ENCODE measurements around the gene P2RX6. TPM values are rescaled to one million over a fixed set of nuclear protein-coding genes. Genes with fewer than 3 reads are reported as not detected.

Gene P2RX6
- polyA plus RNA-seq, 1 experiment: 2.0 TPM

DNA sequence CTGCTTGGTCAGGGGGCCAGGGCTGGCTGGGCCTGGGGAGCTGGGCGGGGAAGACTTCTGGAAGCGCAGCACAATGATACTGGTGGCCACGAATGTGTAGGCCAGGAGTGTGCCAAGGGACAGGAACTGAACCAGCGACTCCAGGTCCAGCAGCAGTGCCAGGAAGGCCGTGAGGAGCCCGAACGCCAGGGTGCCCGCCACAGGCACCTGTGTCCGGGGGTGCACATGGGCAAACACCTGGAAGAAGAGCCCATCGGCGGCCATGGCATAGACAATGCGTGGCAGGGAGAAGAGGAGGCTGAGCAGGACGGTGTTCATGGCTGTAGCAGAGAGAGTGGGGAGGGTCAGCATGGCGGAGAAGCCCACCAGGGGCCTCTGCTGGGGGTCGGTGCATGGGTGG, 15.1 kb downstream of the P2RX6 start:
- TF ChIP-seq, protein P1, sequence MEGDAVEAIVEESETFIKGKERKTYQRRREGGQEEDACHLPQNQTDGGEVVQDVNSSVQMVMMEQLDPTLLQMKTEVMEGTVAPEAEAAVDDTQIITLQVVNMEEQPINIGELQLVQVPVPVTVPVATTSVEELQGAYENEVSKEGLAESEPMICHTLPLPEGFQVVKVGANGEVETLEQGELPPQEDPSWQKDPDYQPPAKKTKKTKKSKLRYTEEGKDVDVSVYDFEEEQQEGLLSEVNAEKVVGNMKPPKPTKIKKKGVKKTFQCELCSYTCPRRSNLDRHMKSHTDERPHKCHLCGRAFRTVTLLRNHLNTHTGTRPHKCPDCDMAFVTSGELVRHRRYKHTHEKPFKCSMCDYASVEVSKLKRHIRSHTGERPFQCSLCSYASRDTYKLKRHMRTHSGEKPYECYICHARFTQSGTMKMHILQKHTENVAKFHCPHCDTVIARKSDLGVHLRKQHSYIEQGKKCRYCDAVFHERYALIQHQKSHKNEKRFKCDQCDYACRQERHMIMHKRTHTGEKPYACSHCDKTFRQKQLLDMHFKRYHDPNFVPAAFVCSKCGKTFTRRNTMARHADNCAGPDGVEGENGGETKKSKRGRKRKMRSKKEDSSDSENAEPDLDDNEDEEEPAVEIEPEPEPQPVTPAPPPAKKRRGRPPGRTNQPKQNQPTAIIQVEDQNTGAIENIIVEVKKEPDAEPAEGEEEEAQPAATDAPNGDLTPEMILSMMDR (IDR thresholded peaks at IDR 0.05; ENCODE audit: insufficient read depth, low read depth, low read length): no peak
- POLR2A ChIA-PET: interaction anchor here (0.5 kb wide), 1 partner anchor 28 kb away, joined by 3 read pairs; the partner anchor contains the start of gene THAP7
- Histone ChIP-seq H3K36me3 (ENCODE audit: control insufficient read depth, insufficient read depth, low read length) (no peaks in the 10 kb centered on the region), H3K27me3 (ENCODE audit: control insufficient read depth, insufficient read depth, low read length) (peaks cover 4% of the 10 kb centered on the region; the same call in 1 of the 2 replicates), H3K4me3 (ENCODE audit: low read depth, low read length) (no peak overlapping the region)
- CTCF ChIA-PET: interaction anchor here (1.0 kb wide), 1 partner anchor 10 kb away, joined by 3 read pairs; no protein-coding TSS in a partner anchor
- DNase-seq (ENCODE audit: low read depth): no peak

DNA sequence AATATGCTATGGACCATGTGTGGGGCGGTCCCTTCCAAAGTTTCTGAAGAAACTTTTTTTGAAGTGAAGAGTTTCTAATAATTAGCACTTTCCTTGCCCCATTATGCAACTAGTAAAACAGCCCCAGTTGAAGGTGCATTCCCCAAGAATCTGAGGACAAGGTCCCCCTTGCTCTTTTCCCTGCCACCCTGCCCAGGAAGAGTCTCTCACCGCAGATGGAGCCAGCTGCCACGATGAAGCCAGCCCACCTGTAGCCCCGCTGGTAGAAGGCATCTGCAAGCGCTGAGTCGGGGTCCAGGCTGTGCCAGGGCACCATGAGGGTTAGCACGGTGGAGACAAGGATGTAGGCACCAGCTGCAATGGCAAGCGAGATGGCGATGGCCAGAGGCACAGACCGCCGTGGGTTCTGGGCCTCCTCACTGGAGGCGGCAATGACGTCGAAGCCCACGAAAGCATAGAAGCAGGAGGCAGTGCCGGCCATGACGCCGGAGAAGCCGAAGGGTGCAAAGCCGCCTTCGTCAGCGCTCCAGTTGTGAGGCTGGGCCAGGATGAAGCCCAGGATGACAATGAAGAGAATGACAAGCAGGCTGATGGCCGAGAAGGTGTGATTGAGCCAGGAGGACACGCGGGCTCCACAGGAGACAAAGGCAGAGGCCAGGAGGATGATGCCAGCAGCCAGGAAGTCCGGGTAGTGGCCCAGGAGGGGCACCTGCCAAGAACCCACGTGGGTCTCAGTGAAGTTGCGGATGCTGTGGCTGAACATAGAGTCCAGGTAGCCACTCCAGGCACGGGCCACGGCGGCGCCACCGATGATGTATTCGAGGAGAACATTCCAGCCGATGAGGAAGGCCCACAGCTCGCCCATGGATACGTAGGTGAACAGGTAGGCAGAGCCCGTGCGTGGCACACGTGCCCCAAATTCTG, 15.9 kb downstream of the P2RX6 start:
- ChIA-PET CTCF (no interaction called here), POLR2A (no interaction called here)
- TF ChIP-seq, protein P1 (IDR thresholded peaks at IDR 0.05; ENCODE audit: insufficient read depth, low read depth, low read length): no peak
- H3K36me3 ChIP-seq (ENCODE audit: control insufficient read depth, insufficient read depth, low read length): no peaks in the 10 kb centered on the region
- peaks cover 4% of the 10 kb centered on the region; the same call in 1 of the 2 replicates for H3K27me3 ChIP-seq (ENCODE audit: control insufficient read depth, insufficient read depth, low read length)
- H3K4me3 ChIP-seq (ENCODE audit: low read depth, low read length): no peak overlapping the region
- no peak for DNase-seq (ENCODE audit: low read depth)

DNA sequence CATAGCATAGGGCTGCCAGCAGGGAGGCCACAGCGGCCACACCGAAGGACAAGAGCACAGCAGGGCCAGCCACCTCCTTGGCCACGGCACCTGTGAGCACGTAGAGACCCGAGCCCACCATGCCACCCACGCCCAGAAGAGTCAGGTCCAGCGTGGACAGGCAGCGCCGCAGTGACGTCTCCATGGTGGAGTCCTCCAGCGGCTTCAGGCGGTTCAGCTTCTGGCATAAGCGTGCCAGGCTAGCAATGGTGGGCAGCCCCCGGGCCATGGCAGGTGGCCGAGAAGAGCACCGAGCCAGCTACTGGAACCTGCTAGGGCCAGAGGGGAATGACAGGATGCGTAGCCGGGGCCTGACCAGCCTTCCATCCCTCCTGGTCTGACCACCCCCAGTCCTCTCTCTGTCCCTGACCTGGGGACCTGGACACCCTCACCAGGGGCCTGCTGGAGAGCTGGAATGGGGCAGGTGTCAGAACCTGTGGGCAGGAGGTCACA, 16.6 kb downstream of the P2RX6 start:
- DNase-seq (ENCODE audit: low read depth): no peak
- TF ChIP-seq, protein P1 (IDR thresholded peaks at IDR 0.05; ENCODE audit: insufficient read depth, low read depth, low read length): no peak
- Histone ChIP-seq H3K27me3 (ENCODE audit: control insufficient read depth, insufficient read depth, low read length) (peaks cover 4% of the 10 kb centered on the region; the same call in 1 of the 2 replicates), H3K36me3 (ENCODE audit: control insufficient read depth, insufficient read depth, low read length) (no peaks in the 10 kb centered on the region), H3K4me3 (ENCODE audit: low read depth, low read length) (no peak overlapping the region)
- ChIA-PET CTCF (no interaction called here), POLR2A (no interaction called here)

DNA sequence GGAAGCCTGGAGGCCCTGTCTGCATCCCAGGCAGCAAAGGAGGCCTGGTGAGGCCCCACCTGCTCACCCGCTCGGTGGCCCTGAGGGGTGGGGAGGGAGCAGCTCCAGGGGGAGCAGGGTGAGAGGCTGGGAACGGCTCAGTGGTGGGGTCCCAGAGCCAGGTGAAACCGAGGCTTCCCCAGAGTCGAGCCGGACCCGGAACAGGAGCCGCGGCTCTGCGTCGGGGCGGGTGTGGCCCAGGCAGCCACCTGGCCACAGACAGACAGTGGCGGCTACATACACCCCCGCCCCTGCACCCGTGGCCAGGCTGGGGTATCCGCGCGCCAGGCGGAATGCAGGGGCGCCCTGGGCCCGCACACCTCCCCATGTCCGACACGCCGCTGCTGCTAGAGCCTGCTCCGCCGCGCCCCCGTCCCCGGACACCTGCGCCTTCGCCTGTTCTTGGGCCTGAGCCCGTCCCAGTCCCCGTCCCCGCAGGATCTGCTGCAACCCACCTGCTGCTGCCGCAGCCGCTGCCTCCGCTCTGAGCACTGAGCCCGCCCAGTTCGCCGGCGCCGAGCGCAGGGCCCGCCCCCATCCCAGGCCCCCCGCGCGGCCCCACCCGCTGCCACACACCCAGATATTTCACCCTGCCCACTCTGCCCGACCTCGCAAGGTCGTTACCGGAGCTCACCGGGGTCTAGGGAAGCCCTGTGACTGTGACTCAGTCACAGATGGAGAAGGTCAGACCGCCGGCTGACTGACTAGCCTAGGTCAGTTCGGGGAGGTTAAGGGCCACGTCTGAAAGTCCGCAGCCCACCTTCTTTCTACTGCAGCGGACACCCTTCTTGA, 17.3 kb downstream of the P2RX6 start, which contains the start of gene SLC7A4:
Gene SLC7A4 (minus strand): TSS at position 525 of the 831 bp plus-strand sequence. CDS start 749 bp downstream, outside the sequence.
- peak within 1 kb of the TSS; percentile 7; the same call in 1 of the 2 replicates for H3K4me3 ChIP-seq (ENCODE audit: low read depth, low read length)
- DNase-seq (ENCODE audit: low read depth): no peak
- ChIA-PET POLR2A (no interaction called here), CTCF (interaction anchor here (1.0 to 2.3 kb wide), 2 partner anchors 11 to 12 kb away, joined by 3 to 14 read pairs; no protein-coding TSS in a partner anchor)
- TF ChIP-seq, protein P1 (IDR thresholded peaks at IDR 0.05; ENCODE audit: insufficient read depth, low read depth, low read length): no peak
- H3K27me3 ChIP-seq (ENCODE audit: control insufficient read depth, insufficient read depth, low read length): peaks cover 4% of the 10 kb centered on the region; the same call in 1 of the 2 replicates
- no peaks in the 10 kb centered on the region for H3K36me3 ChIP-seq (ENCODE audit: control insufficient read depth, insufficient read depth, low read length)
